Testis (tissue), 3 donors: ENCODE measurements around the gene CYP2A13. TPM values are rescaled to one million over a fixed set of nuclear protein-coding genes. Genes with fewer than 3 reads are reported as not detected.
"Not testable (repeated sequence)": the region's sequence is repeated elsewhere in the genome, so short reads cannot be mapped to it uniquely, and the experiment has no call there.

Experiments used
- DNase-seq: peaks from one replicate; pipeline ENCODE4 v3.0.0-alpha.2; 2019
- H3K27ac ChIP-seq, 2 donors: fragments of 200-600 bp; sonication (generic); one replicate each; pipeline ENCODE4 v1.5.1; 2019
- H3K27me3 ChIP-seq: fragments of 200-600 bp; sonication (generic); one replicate; pipeline ENCODE4 v1.5.1; 2019
- H3K36me3 ChIP-seq: fragments of 200-600 bp; sonication (generic); one replicate; pipeline ENCODE4 v1.5.1; 2017; ENCODE audit warnings: low read depth; ENCODE audit errors: missing control alignments
- H3K4me1 ChIP-seq: fragments of 200-600 bp; sonication (generic); one replicate; pipeline ENCODE4 v1.5.1; 2019
- H3K4me3 ChIP-seq, 2 donors: fragments of 200-600 bp; sonication (generic); one replicate each; pipeline ENCODE4 v1.5.1; 2017 to 2019
- H3K9me3 ChIP-seq: fragments of 200-600 bp; sonication (generic); one replicate; pipeline ENCODE4 v1.5.1; 2017
- CTCF ChIP-seq, 3 experiments: fragments of 450-650 bp in 2 of 3; fragments of 200-600 bp in 1 of 3; sonication (generic) in 1 of 3; IDR thresholded peaks; one replicate each; pipeline ENCODE4 v1.5.1; 2016 to 2019; ENCODE audit warnings: antibody characterized with exemption in 3 of 3, mild to moderate bottlenecking in 2 of 3, moderate library complexity in 1 of 3
- POLR2A ChIP-seq: fragments of 450-650 bp; IDR thresholded peaks from one replicate; pipeline ENCODE4 v1.6.1; 2017; ENCODE audit warnings: antibody characterized with exemption, mild to moderate bottlenecking, moderate library complexity
- WGBS, 2 donors: methylation state at CpG; one replicate each; pipeline ENCODE4 v1.1.5; 2018; 5-methylcytosine and 5-hydroxymethylcytosine counted together
- intact Hi-C: fragments of 100-400 bp; cut with DNase I; formaldehyde crosslinking; loops from one replicate; pipeline ENCODE4 v1.15.1; 2023; ENCODE audit warnings: low total_unique reads
- polyA plus RNA-seq: library from polyadenylated mRNA; stranded (reverse); fragments of 350-450 nt; fragmentation: Illumina TruSeq; extraction: RNeasy Lipid Tissue Mini Kit (QIAGEN cat#74804); gene quantifications from one replicate; pipeline ENCODE4 v1.2.3, GENCODE V29; 2014; ENCODE audit warnings: low read depth, low replicate concordance; ENCODE audit not compliant: insufficient read depth
- total RNA-seq, 2 donors: library from RNA; depleted of rRNA; stranded (reverse); fragments of >200 nt; gene quantifications; one replicate each; pipeline ENCODE4 v1.2.3, GENCODE V29; 2016

The CYP2A13 gene
- total and polyA plus RNA-seq, 3 donors from 2014 or later = 0.18 to 0.39 (median 0.31) TPM

GRCh38 chr19:41089959-41090358 lies 1.7 kb downstream of the CYP2A13 start:
- H3K27ac ChIP-seq = no peak overlapping the region
- no peaks in the 10 kb centered on the region for H3K4me1 ChIP-seq
- no peaks in the 10 kb centered on the region for H3K27me3 ChIP-seq
- intact Hi-C loops = no loop called here
- H3K9me3 ChIP-seq = no peaks in the 10 kb centered on the region
- DNase-seq = no peak
- TF ChIP-seq CTCF (IDR thresholded peaks at IDR 0.05) = no peak
- TF ChIP-seq POLR2A = no peak
- H3K36me3 ChIP-seq = no peaks in the 10 kb centered on the region
- WGBS, 2 donors = 0 to 1% methylated on average over 31 of the region's 32 CpGs
- no peak overlapping the region for H3K4me3 ChIP-seq

- 46 to 59% methylated on average over 15 of the region's 15 CpGs for WGBS, 2 donors
- no peaks in the 10 kb centered on the region for H3K27me3 ChIP-seq
- intact Hi-C loops = no loop called here
Measured at GRCh38 chr19:41095703-41096102, 7.5 kb downstream of the CYP2A13 start.

GRCh38 chr19:41096353-41096752 lies 8.1 kb downstream of the CYP2A13 start:
- Histone ChIP-seq H3K4me3 (no peak overlapping the region), H3K4me1 (no peaks in the 10 kb centered on the region), H3K36me3 (no peaks in the 10 kb centered on the region), H3K27ac (no peak overlapping the region), H3K27me3 (no peaks in the 10 kb centered on the region), H3K9me3 (no peaks in the 10 kb centered on the region)
- no peak for DNase-seq
- intact Hi-C loops = no loop called here
- TF ChIP-seq CTCF (IDR thresholded peaks at IDR 0.05) = no peak
- no peak for TF ChIP-seq POLR2A
- WGBS, 2 donors = 59 to 62% methylated on average over 7 of the region's 7 CpGs

More at GRCh38 chr19:41095703-41096102, 7.5 kb downstream of the CYP2A13 start:
- Histone ChIP-seq H3K36me3 (no peaks in the 10 kb centered on the region), H3K9me3 (no peaks in the 10 kb centered on the region), H3K4me1 (no peaks in the 10 kb centered on the region), H3K4me3 (no peak overlapping the region), H3K27ac (no peak overlapping the region)
- peak; percentile 33 for DNase-seq
- TF ChIP-seq POLR2A = no peak
- no peak for TF ChIP-seq CTCF (IDR thresholded peaks at IDR 0.05)

- H3K9me3 ChIP-seq = no peaks in the 10 kb centered on the region
- no peak for DNase-seq
- no peak overlapping the region for H3K27ac ChIP-seq
- H3K36me3 ChIP-seq = no peaks in the 10 kb centered on the region
- TF ChIP-seq CTCF (IDR thresholded peaks at IDR 0.05) (no peak), POLR2A (no peak)
- no peaks in the 10 kb centered on the region for H3K4me1 ChIP-seq
- WGBS, 2 donors = 74 to 84% methylated on average over 2 of the region's 2 CpGs
- intact Hi-C loops = no loop called here
- no peaks in the 10 kb centered on the region for H3K27me3 ChIP-seq
- no peak overlapping the region for H3K4me3 ChIP-seq
Measured at GRCh38 chr19:41097302-41097701, 9.1 kb downstream of the CYP2A13 start.

GRCh38 chr19:41098762-41099161 lies 10.5 kb downstream of the CYP2A13 start:
- Histone ChIP-seq H3K9me3 (no peaks in the 10 kb centered on the region), H3K4me3 (no peak overlapping the region), H3K27ac (no peak overlapping the region), H3K27me3 (no peaks in the 10 kb centered on the region), H3K36me3 (no peaks in the 10 kb centered on the region), H3K4me1 (no peaks in the 10 kb centered on the region)
- intact Hi-C loops = no loop called here
- 73 to 81% methylated on average over 5 of the region's 5 CpGs for WGBS, 2 donors
- TF ChIP-seq POLR2A = no peak
- no peak for TF ChIP-seq CTCF (IDR thresholded peaks at IDR 0.05)
- DNase-seq = no peak

- H3K4me3 ChIP-seq, H3K27me3 ChIP-seq, intact Hi-C loops, H3K36me3 ChIP-seq, H3K4me1 ChIP-seq, DNase-seq, H3K27ac ChIP-seq, H3K9me3 ChIP-seq: not testable (repeated sequence)
- 75 to 86% methylated on average over 1 of the region's 1 CpG for WGBS, 2 donors
Measured at GRCh38 chr19:41102210-41102609, 14.0 kb downstream of the CYP2A13 start.
